SHP77 treated with DMSO at 0.1 percent for 48 hours (cell line): ENCODE data around the gene CDKN2B-AS1.
A peak's percentile ranks its signal among the peaks of the same experiment; 100 is the strongest.

Experiments
- DNase-seq: peaks from one replicate; lab custom pipeline; 2025; lab: John Stamatoyannopoulos, UW

Gene CDKN2B-AS1

DNA sequence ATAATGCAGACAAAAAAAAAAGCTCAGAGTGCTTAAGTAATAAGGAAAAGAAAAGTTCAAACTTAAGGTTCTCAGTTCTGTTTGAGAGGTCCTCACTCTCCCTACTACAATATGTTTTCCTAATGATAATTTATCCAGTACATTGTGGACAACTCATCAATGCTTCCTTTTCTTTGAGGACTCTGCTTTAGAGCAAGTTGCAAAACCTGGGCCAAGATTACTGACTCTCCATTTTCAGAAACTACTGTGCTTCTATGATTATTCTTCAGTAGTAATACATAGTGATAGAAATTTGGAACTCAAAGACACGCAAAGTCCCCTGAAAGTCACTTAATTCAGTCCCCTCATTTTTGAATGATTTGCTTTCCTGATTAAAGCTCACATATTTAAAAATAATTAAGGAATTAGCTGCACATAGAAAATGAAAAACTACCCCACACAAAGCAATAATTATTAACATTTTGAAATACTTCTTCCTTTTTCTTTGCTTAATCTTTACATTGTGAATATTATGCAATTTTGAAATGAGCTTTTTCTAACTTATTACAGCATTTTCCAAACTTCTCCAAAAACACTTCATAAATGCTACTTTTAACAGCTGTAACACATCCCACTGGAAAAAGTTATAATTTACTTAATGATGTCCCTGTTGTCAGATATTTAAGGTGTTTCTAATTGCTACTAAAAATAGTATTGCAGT lies 11.6 kb upstream of the CDKN2B-AS1 start:
- no peak for DNase-seq

DNA sequence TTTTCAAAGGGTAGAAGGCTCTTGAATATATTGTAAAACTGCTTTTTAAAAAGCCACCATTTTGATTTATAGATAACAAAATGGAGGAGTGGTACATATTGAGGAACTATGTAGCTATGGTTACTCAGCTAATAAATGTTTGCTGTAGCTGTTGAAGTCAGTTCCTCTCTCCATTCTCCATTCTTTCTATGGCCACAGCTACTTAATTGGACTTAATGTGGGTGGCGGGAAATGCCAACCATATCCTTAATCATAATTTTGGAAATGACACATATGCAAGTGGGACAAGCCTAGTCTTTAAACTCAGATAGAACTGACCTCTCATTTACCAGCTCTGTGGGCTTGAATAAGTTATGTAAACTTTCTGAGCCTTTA lies 11.0 kb upstream of the CDKN2B-AS1 start:
- no peak for DNase-seq

GRCh38 chr9:21984101-21984500 lies 10.5 kb upstream of the CDKN2B-AS1 start:
- no peak for DNase-seq

DNA sequence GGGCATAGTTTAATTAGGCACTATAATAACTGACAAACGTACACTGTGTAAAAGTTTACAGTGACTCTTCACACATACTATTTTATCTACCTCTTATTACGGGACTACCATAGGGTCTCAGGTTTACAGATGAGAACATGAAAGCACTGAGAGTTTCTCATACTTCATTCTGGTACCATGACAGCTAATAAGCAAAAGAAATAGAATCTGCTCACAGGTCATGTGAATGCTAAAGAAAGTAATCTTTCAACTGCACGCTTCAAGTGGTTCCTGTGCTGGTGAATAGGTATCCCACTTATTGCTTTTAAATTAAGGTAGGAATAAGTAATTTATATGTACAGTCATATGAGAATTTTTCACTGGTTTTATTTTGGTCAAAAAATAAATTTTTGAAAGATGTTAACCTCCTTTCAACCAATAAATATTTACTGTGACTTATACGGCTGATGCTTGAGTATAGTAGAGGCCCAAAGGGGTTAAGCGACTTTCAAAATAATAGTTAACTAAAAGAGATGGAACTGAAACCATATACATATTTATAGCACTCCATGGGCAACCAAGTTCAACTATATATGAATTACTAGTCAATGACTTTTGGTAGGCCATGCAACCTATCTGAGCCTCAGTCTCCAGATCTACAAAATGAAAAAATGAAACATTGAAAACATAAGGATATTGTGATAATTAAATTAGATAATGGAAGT lies 8.5 kb upstream of the CDKN2B-AS1 start:
- no peak for DNase-seq

DNA sequence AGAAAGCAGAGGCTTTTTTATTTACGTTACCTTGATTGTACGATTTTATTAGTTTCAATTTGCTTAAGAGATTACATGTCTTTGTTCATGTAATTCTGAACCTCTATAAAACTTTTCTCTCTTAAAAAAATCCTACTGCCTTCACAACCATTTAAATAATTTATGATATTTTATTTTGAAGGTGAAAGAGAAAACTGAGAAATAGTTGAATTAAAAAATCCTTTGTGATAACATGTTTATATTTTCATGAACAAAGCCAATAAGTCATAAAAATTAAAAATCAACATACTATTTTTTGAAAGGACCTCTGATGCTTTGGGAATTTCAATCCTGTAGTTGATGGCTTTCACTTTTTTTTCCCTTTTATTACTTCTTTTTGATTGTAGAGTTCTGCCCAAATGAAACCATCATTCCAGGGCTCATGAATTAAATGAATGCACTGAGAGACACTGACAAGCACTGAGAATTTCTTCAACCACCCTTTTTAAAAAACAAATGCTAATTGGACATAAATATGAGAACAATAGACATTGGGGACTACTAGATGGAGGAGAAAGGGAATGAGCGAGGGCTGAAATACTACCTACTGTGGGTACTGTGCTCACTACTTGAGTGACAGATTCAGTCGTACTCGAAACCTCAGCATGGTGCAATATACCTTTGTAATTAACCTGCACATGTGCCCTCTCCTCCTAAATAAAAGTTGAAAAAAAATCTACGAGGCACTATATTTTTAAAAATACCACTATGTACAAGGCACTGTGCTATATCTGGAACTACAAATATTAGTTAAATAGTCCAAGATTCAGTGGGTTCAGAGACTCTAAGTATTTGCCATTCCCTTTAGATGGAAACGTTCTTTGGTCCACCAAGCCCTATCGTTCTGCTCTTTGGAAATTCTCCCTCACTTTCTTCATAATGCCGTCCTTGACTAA lies 6.3 kb upstream of the CDKN2B-AS1 start:
- no peak for DNase-seq

DNA sequence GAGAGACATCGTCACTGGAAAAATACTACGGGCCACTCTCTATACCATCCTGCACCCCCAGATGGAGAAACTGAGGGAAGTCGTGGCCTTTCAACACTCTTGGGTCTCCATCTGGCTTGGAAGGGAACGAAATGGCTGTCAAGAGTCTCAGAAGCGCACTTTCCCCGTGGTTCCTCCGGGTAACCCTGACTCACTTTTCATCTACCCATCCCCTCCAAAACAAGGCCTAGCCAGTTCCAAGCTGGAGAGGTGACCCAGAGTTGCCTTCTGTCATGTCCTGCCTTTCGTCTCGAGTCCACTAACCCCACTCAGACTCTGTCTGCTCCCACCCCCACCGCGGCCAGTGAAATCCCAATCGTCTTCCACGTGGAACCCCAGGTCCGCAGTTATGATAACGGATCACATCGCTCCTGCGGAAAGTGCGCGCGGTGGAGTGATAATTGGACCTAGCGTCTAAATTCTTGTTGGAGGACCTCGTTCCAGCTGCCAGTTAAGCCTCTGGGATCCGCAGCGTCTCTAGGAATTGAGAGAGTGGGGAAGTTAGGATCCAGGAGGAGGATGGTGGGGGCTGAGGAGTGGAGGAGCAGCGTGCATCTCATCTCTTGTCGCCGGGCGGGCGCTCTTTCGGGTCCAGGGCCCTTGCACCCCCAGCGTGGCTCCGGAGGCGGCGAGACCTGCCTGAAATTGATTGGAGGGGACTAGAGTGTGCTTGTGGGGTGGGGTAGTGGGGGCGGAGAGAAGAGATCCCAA lies 5.0 kb upstream of the CDKN2B-AS1 start:
- DNase-seq: no peak

DNA sequence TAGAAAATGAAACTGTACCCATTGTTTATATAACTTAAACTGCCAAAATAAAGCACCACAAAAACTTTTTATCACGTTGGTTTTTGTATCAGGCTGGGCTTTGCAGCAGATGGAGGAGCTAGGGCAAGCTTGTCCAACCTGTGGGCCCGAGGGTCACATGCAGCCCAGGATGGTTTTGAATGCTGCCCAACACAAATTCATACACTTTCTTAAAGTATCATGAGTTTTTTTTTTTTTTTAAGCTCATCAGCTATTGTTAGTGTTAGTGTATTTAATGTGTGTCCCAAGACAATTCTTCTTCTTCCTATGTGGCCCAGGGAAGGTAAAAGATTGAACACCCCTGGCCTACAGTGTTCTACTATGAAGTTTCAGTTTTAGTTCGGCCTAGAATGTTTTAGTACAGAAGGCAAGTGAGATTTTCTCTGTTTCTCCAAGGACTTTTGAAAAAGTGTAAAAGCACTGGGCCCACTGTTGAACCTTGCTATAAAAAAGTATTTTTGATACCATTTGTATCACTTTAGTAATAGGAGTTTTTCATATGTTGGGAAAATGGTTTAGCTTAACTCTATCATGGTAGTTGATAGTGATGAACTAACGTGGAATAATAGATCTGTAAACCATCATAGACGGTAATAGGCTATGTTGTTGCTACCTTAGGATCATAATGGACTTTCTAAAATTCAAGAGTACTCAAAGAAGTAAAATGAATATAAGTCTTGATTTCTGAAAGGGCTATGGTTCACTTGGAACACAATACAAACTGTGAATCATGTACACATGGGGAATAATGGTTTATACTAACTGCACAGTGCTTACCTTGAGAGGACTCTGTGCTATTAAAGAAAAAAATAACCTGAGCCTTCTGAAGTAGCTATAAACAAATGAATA lies 3.3 kb upstream of the CDKN2B-AS1 start:
- DNase-seq: no peak

GRCh38 chr9:21993007-21993406 lies 1.6 kb upstream of the CDKN2B-AS1 start:
- no peak for DNase-seq

DNA sequence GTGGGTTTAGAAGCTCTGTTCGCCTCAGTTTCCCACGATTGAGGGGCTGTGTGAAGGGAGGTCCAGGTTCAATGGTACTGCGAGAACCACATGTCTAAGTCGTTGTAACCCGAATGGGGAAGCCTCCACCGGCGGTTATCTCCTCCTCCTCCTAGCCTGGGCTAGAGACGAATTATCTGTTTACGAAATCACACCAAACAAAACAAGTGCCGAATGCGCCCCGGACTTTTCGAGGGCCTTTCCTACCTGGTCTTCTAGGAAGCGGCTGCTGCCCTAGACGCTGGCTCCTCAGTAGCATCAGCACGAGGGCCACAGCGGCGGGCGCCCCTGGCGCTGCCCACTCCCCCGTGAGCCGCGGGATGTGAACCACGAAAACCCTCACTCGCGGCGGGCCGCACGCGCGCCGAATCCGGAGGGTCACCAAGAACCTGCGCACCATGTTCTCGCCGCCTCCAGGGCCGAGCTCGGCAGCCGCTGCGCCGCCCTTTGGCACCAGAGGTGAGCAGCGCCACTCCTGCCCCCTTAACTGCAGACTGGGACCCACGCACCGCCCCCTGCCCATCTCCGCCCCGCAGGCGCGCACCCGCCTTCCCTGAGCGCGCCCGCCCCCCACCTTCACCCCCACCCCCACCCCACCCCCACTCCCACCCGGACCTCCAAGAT lies 567 bp upstream of the CDKN2B-AS1 start, which contains the start of gene CDKN2A:
Gene CDKN2A (minus strand): TSS at position 500 of the 663 bp plus-strand sequence.
- DNase-seq: peak; percentile 61

- peak; percentile 9 for DNase-seq
Observed at GRCh38 chr9:21995006-21995665, 545 bp downstream of the CDKN2B-AS1 start.

DNA sequence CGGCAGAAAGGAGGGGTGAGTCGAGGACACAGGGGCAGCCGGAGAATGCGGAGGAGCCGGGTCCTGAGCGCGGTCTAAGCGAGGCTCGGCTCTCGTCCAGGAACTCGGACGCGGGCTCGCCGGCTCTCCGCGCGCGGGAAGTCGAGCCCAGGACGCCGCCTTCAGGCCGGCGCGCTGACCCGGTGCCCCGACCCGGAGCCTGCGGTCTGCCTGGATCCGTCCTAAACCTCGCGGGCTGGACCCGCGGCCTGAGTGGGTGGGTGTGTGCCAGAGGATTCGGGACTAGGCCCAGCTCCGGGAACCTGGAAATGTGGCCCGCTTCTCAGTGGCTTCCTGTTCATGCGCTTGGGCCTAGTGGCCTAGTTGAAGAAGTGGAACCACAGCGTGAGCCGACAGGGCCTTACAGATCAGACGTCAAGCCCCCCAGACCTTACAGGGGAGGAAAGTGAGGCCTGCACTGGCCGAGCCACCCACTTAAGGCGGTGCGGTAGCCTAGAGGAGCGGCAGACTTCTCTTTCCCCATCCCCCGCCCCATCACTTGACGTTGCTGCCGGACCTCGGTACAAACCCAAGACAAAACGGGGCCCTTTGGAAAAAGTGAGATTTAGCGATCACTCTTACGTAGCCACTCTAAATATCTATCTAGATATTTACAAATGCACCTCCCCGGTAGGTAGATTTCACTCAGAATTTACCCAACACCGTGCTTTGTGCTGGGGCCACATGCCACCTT lies 1.2 kb downstream of the CDKN2B-AS1 start:
- DNase-seq: no peak

DNA sequence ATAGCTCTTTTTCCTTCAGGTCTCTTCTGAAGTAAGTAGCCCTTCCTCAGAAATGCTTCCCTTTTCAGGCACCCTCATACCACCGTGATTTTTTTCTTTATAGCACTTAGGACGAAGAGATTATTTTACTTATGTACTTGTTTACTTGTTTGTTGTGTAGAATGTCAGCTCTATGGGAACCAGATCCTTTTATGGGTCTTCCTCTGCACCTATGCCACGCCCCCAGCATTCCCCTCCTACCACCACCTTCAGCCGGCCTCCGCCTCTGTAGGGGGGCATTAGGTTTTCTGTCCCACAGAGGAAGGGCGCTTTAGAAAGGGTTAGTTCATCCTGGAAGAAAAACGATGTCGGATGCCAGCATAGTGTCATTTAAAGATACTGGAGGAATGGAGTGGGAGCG lies 1.8 kb downstream of the CDKN2B-AS1 start:
- no peak for DNase-seq

DNA sequence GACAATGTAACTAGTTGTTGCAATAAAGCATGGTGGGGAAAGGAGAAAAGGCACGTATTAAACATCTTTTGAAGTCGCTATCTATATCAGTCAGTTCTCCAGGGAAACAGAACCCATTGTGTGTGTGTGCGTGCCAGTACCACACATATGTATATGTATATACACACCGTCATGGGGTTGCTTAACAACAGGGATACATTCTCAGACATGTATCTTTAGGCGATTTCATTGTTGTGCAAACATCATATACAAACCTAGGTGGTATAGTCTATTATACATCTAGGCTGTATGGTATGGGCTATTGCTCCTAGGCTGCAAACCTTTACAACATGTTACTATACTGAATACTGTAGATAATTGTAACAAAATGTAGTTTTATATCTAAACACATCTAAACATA lies 2.3 kb downstream of the CDKN2B-AS1 start:
- no peak for DNase-seq

GRCh38 chr9:21997480-21997879 lies 2.9 kb downstream of the CDKN2B-AS1 start:
- no peak for DNase-seq

DNA sequence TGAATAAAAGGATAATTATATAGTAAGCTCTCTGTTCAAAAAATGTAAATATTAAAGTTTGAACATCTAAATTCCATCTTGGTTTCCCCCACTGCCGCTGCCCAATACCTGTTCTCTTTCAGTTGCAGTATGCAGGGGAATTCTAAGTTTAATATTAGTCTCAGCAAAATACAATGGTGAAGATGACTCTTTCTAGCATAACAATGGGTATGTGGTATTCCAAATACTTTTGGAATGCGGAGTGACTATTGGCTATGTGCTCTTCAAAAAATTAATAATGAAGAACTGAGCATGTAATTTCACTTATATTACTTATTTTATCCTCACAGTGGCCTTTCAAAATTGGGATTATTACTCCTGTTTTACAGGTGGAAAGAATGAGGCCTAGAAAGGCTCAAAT lies 3.4 kb downstream of the CDKN2B-AS1 start:
- no peak for DNase-seq

DNA sequence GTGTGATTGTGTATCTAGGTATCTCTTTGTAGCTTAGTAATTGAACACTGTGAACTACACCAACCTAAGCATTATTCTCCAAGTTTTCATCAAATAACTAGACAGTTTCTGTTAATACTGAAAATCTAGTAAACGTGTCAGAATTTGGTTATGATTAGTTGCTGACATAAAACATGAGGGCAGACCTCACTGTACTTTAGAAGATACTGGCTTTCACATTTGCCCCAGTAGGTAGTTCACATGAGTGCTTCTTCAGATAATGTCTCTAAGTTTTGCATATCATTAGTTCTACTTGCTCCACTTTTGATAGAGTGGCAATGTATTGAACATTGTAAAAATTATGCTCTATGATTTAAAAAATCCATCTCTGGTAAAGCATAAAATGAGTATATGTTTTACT lies 7.4 kb downstream of the CDKN2B-AS1 start:
- DNase-seq: no peak

- no peak for DNase-seq
Observed at GRCh38 chr9:22005021-22005701, 10.6 kb downstream of the CDKN2B-AS1 start.
